Skeletal muscle tissue (tissue), 4 donors: ENCODE measurements around the gene NKAIN4. TPM values are rescaled to one million over a fixed set of nuclear protein-coding genes. Genes with fewer than 3 reads are reported as not detected.

Experiments used
- H3K27ac ChIP-seq: one replicate; pipeline ENCODE4 v1.7.0; 2013; ENCODE audit warnings: mild to moderate bottlenecking, low read depth, low read length, inconsistent platforms
- H3K27me3 ChIP-seq, 3 donors: one replicate each; pipeline ENCODE4 v1.7.0; 2013; ENCODE audit warnings: low read length in 3 of 3; ENCODE audit not compliant: control insufficient read depth in 3 of 3, insufficient read depth in 3 of 3
- H3K36me3 ChIP-seq, 3 donors: one replicate each; pipeline ENCODE4 v1.7.0; 2013; ENCODE audit warnings: low read length in 3 of 3; ENCODE audit not compliant: control insufficient read depth in 3 of 3, insufficient read depth in 3 of 3
- H3K4me1 ChIP-seq, 3 donors: one replicate each; pipeline ENCODE4 v1.7.0; 2013; ENCODE audit warnings: low read length in 3 of 3, mild to moderate bottlenecking in 3 of 3; ENCODE audit not compliant: control insufficient read depth in 3 of 3, insufficient read depth in 3 of 3
- H3K4me3 ChIP-seq, 3 donors: one replicate each; pipeline ENCODE4 v1.7.0; 2013; ENCODE audit warnings: low read length in 3 of 3
- H3K9ac ChIP-seq, 3 donors: one replicate each; pipeline ENCODE4 v1.7.0; 2013; ENCODE audit warnings: low read length in 3 of 3, mild to moderate bottlenecking in 3 of 3, moderate library complexity in 2 of 3, low read depth in 1 of 3
- H3K9me3 ChIP-seq, 3 donors: one replicate each; pipeline ENCODE4 v1.7.0; 2013; ENCODE audit warnings: low read length in 3 of 3; ENCODE audit not compliant: control insufficient read depth in 3 of 3
- total RNA-seq: library from RNA; depleted of rRNA; stranded (reverse); fragments of >200 nt; gene quantifications from one replicate; pipeline ENCODE4 v1.2.3, GENCODE V29; 2014
- donor health status: Osteomylitis.

The NKAIN4 gene
- 13.6 TPM for total RNA-seq

- H3K27me3 ChIP-seq, result peaks cover 61 to 81% (median 71%) of the 10 kb centered on the region in 3 donors
- no peaks in the 10 kb centered on the region for H3K9me3 ChIP-seq
- no peaks in the 10 kb centered on the region for H3K36me3 ChIP-seq
- H3K27ac ChIP-seq, result no peak within 1 kb of the TSS
- no peak within 1 kb of the TSS for H3K4me3 ChIP-seq
- H3K9ac ChIP-seq, result no peak within 1 kb of the TSS
- peaks cover 0 to 4% (median 0%) of the 10 kb centered on the region in 3 donors for H3K4me1 ChIP-seq
These were observed at the start of gene NKAIN4 for GRCh38 chr20:63254232-63254605. Gene NKAIN4 (minus strand): TSS chr20:63254463. CDS start chr20:63254450, 13 bp downstream.

- H3K27me3 ChIP-seq, result peaks cover 38 to 48% (median 46%) of the 10 kb centered on the region in 3 donors
- no peaks in the 10 kb centered on the region for H3K36me3 ChIP-seq
These were observed 48.9 kb upstream of the NKAIN4 start for GRCh38 chr20:63303095-63303666.

GRCh38 chr20:63301671-63302070 is 47.4 kb upstream of the NKAIN4 start:
- Histone ChIP-seq H3K9ac (no peak overlapping the region), H3K4me1 (no peaks in the 10 kb centered on the region), H3K4me3 (no peak overlapping the region), H3K36me3 (no peaks in the 10 kb centered on the region), H3K9me3 (no peaks in the 10 kb centered on the region), H3K27me3 (peaks cover 36 to 48% (median 47%) of the 10 kb centered on the region in 3 donors), H3K27ac (no peak overlapping the region)

More at GRCh38 chr20:63303095-63303666, 48.9 kb upstream of the NKAIN4 start:
- H3K4me1 ChIP-seq, result no peaks in the 10 kb centered on the region
- H3K9me3 ChIP-seq, result no peaks in the 10 kb centered on the region
- no peak overlapping the region for H3K4me3 ChIP-seq
- H3K9ac ChIP-seq, result no peak overlapping the region
- H3K27ac ChIP-seq, result no peak overlapping the region

GRCh38 chr20:63298731-63299312 is 44.6 kb upstream of the NKAIN4 start:
- Histone ChIP-seq H3K36me3 (no peaks in the 10 kb centered on the region), H3K4me1 (no peaks in the 10 kb centered on the region), H3K9me3 (no peaks in the 10 kb centered on the region), H3K9ac (no peak overlapping the region), H3K27ac (no peak overlapping the region), H3K4me3 (no peak overlapping the region), H3K27me3 (peaks cover 39 to 50% (median 50%) of the 10 kb centered on the region in 3 donors)

GRCh38 chr20:63297796-63298572 is 43.7 kb upstream of the NKAIN4 start:
- H3K4me1 ChIP-seq, result no peaks in the 10 kb centered on the region
- no peak overlapping the region for H3K27ac ChIP-seq
- H3K9ac ChIP-seq, result no peak overlapping the region
- peaks cover 39 to 57% (median 56%) of the 10 kb centered on the region in 3 donors for H3K27me3 ChIP-seq
- H3K9me3 ChIP-seq, result no peaks in the 10 kb centered on the region
- no peaks in the 10 kb centered on the region for H3K36me3 ChIP-seq
- H3K4me3 ChIP-seq, result no peak overlapping the region

GRCh38 chr20:63297371-63297781 is 43.1 kb upstream of the NKAIN4 start:
- Histone ChIP-seq H3K36me3 (no peaks in the 10 kb centered on the region), H3K9ac (no peak overlapping the region), H3K4me3 (no peak overlapping the region), H3K27ac (no peak overlapping the region), H3K9me3 (no peaks in the 10 kb centered on the region), H3K27me3 (peaks cover 40 to 63% (median 61%) of the 10 kb centered on the region in 3 donors), H3K4me1 (no peaks in the 10 kb centered on the region)

- H3K9ac ChIP-seq, result no peak overlapping the region
- H3K27me3 ChIP-seq, result peaks cover 45 to 69% (median 68%) of the 10 kb centered on the region in 3 donors
- H3K36me3 ChIP-seq, result no peaks in the 10 kb centered on the region
- no peak overlapping the region for H3K27ac ChIP-seq
- H3K9me3 ChIP-seq, result no peaks in the 10 kb centered on the region
- no peaks in the 10 kb centered on the region for H3K4me1 ChIP-seq
- no peak overlapping the region for H3K4me3 ChIP-seq
These were observed 42.5 kb upstream of the NKAIN4 start for GRCh38 chr20:63296531-63297299.

GRCh38 chr20:63295846-63296245 is 41.6 kb upstream of the NKAIN4 start:
- no peak overlapping the region for H3K4me3 ChIP-seq
- H3K27me3 ChIP-seq, result peaks cover 45 to 71% (median 69%) of the 10 kb centered on the region in 3 donors
- H3K9me3 ChIP-seq, result no peaks in the 10 kb centered on the region
- H3K27ac ChIP-seq, result no peak overlapping the region
- H3K9ac ChIP-seq, result no peak overlapping the region
- no peaks in the 10 kb centered on the region for H3K36me3 ChIP-seq
- H3K4me1 ChIP-seq, result no peaks in the 10 kb centered on the region

- H3K27ac ChIP-seq, result no peak overlapping the region
- H3K9ac ChIP-seq, result no peak overlapping the region
- H3K27me3 ChIP-seq, result peaks cover 45 to 71% (median 69%) of the 10 kb centered on the region in 3 donors
- no peaks in the 10 kb centered on the region for H3K4me1 ChIP-seq
- H3K9me3 ChIP-seq, result no peaks in the 10 kb centered on the region
- no peak overlapping the region for H3K4me3 ChIP-seq
- no peaks in the 10 kb centered on the region for H3K36me3 ChIP-seq
These were observed 41.2 kb upstream of the NKAIN4 start for GRCh38 chr20:63295422-63295821.
